HEK293 (cell line): ENCODE results near the gene PRXL2B.

Experiments
- CTCF ChIA-PET: fragments of 350-600 bp; formaldehyde crosslinking; extraction: SDS; loops from one replicate; lab custom pipeline; 2021; ENCODE audit warnings: antibody characterized with exemption; lab: Yijun Ruan, JAX
- POLR2A ChIA-PET: fragments of 300-600 bp; formaldehyde crosslinking; extraction: SDS; loops from one replicate; lab custom pipeline; 2020; ENCODE audit warnings: antibody characterized with exemption, inconsistent platforms; lab: Yijun Ruan, JAX
- H3K27ac ChIP-seq: fragments of 200-500 bp; sonication (Bioruptor generic); 2 replicates; pipeline ENCODE4 v1.5.1; 2014; ENCODE audit warnings: low read depth, low read length, control low read depth, inconsistent platforms; ENCODE audit errors: extremely low read depth
- H3K36me3 ChIP-seq, 2 experiments: fragments of 200-500 bp in 1 of 2; sonication (Bioruptor generic) in 1 of 2; 1 replicate in 1 of 2; 2 replicates in 1 of 2; pipeline ENCODE4 v1.5.1; 2014 to 2017; ENCODE audit warnings: inconsistent platforms in 2 of 2, low read length in 2 of 2; ENCODE audit not compliant: control insufficient read depth in 2 of 2, insufficient read depth in 1 of 2
- H3K4me1 ChIP-seq: fragments of 200-500 bp; sonication (Bioruptor generic); 2 replicates; pipeline ENCODE4 v1.5.1; 2014; ENCODE audit warnings: mild to moderate bottlenecking, low read length, inconsistent platforms; ENCODE audit not compliant: control insufficient read depth, insufficient read depth
- H3K4me3 ChIP-seq: 2 replicates; pipeline ENCODE4 v1.5.1; 2011; ENCODE audit warnings: low read depth, mild to moderate bottlenecking, control low read depth, low read length, moderate library complexity
- H3K9me3 ChIP-seq: fragments of 200-500 bp; sonication (Bioruptor generic); 2 replicates; pipeline ENCODE4 v1.5.1; 2014; ENCODE audit warnings: low read depth, low read length, inconsistent platforms; ENCODE audit not compliant: control insufficient read depth, insufficient read depth
- BCL11A ChIP-seq: fragments of 450-650 bp; formaldehyde crosslinking; IDR thresholded peaks from 2 replicates; pipeline ENCODE4 v1.5.1; 2016; ENCODE audit warnings: low read depth, missing biosample characterization, missing genetic modification characterization
- GLIS2 ChIP-seq: fragments of 450-650 bp; formaldehyde crosslinking; IDR thresholded peaks from 2 replicates; pipeline ENCODE4 v1.5.1; 2016; ENCODE audit warnings: missing biosample characterization, missing genetic modification characterization
- MEIS1 ChIP-seq: sonication (generic); formaldehyde crosslinking; IDR thresholded peaks from 2 replicates; pipeline ENCODE4 v1.8.1; 2022; ENCODE audit warnings: missing genetic modification reagents, mild to moderate bottlenecking, borderline replicate concordance
- OSR2 ChIP-seq: fragments of 450-650 bp; formaldehyde crosslinking; IDR thresholded peaks from 2 replicates; pipeline ENCODE4 v1.5.1; 2016; ENCODE audit warnings: missing biosample characterization, missing genetic modification characterization
- ZFP3 ChIP-seq: fragments of 450-650 bp; formaldehyde crosslinking; IDR thresholded peaks from 2 replicates; pipeline ENCODE4 v1.5.1; 2016; ENCODE audit warnings: low read depth, missing biosample characterization, missing genetic modification characterization
- ZFP69B ChIP-seq: fragments of 450-650 bp; formaldehyde crosslinking; IDR thresholded peaks from 2 replicates; pipeline ENCODE4 v1.5.1; 2016; ENCODE audit warnings: missing biosample characterization, missing genetic modification characterization
- ZNF221 ChIP-seq: fragments of 450-650 bp; formaldehyde crosslinking; IDR thresholded peaks from 2 replicates; pipeline ENCODE4 v1.5.1; 2017; ENCODE audit warnings: missing biosample characterization, missing genetic modification characterization, borderline replicate concordance
- ZNF23 ChIP-seq: fragments of 450-650 bp; formaldehyde crosslinking; IDR thresholded peaks from 2 replicates; pipeline ENCODE4 v1.5.1; 2016; ENCODE audit warnings: missing biosample characterization, missing genetic modification characterization, borderline replicate concordance
- ZNF239 ChIP-seq: fragments of 450-650 bp; formaldehyde crosslinking; IDR thresholded peaks from 2 replicates; pipeline ENCODE4 v1.5.1; 2016; ENCODE audit warnings: missing biosample characterization, missing genetic modification characterization
- ZNF571 ChIP-seq: fragments of 450-650 bp; formaldehyde crosslinking; IDR thresholded peaks from 2 replicates; pipeline ENCODE4 v1.5.0; 2017; ENCODE audit warnings: missing biosample characterization, missing genetic modification characterization
- ZNF76 ChIP-seq: fragments of 450-650 bp; formaldehyde crosslinking; IDR thresholded peaks from 2 replicates; pipeline ENCODE4; 2016; ENCODE audit warnings: low read depth, missing biosample characterization, missing genetic modification characterization, borderline replicate concordance
- ZSCAN16 ChIP-seq: fragments of 450-650 bp; formaldehyde crosslinking; IDR thresholded peaks from 2 replicates; pipeline ENCODE4 v1.5.1; 2016; ENCODE audit warnings: missing biosample characterization, missing genetic modification characterization
- TF ChIP-seq, protein P1 (sequence below): fragments of 450-650 bp; formaldehyde crosslinking; IDR thresholded peaks from 2 replicates; pipeline ENCODE4 v1.5.1; 2016; ENCODE audit warnings: missing biosample characterization, missing genetic modification characterization
- TF ChIP-seq, protein P2 (sequence below): fragments of 450-650 bp; formaldehyde crosslinking; IDR thresholded peaks from 2 replicates; pipeline ENCODE4 v1.5.1; 2017; ENCODE audit warnings: missing biosample characterization, missing genetic modification characterization
- TF ChIP-seq, protein P3 (sequence below): fragments of 450-650 bp; IDR thresholded peaks from 2 replicates; pipeline ENCODE4 v1.5.1; 2018; ENCODE audit warnings: missing biosample characterization, mild to moderate bottlenecking, missing genetic modification characterization

Gene PRXL2B

DNA sequence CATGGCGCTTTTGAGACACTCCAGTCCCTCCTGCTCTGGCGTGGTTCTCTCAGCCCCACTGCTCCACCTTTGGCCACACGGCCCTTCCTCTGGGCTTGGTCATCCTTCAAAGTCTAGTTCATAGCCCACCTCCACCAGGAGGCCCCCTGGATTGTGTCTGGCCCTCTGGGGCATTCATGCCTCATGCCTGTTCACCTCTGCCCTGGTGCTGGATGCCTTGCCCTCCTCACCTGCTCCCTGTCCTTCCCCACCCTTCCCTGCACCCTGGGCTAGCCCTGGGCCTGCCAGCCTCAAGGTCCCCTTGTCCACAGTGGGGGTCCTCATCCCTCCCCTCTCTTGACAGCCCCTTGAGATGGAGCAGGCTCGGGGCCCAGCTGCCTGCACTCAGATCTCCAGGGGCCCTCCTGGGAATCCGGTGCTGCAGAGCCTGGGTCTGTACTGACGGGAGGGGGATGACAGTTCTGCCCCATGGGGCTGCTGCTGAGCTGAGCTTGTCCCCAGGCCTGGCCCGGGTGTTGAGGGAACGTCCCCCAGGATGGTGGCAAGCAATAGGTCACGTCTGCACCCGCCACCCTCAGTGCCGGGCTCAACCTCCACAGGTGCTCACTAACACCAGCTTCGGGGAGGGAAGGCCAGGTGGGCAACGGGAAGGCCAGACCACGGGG, 18.4 kb downstream of the PRXL2B start:
- H3K4me1 ChIP-seq: no peaks in the 10 kb centered on the region
- TF ChIP-seq ZNF221: no peak
- TF ChIP-seq ZFP69B (tag by site-specific recombination): no peak
- TF ChIP-seq, protein P1, sequence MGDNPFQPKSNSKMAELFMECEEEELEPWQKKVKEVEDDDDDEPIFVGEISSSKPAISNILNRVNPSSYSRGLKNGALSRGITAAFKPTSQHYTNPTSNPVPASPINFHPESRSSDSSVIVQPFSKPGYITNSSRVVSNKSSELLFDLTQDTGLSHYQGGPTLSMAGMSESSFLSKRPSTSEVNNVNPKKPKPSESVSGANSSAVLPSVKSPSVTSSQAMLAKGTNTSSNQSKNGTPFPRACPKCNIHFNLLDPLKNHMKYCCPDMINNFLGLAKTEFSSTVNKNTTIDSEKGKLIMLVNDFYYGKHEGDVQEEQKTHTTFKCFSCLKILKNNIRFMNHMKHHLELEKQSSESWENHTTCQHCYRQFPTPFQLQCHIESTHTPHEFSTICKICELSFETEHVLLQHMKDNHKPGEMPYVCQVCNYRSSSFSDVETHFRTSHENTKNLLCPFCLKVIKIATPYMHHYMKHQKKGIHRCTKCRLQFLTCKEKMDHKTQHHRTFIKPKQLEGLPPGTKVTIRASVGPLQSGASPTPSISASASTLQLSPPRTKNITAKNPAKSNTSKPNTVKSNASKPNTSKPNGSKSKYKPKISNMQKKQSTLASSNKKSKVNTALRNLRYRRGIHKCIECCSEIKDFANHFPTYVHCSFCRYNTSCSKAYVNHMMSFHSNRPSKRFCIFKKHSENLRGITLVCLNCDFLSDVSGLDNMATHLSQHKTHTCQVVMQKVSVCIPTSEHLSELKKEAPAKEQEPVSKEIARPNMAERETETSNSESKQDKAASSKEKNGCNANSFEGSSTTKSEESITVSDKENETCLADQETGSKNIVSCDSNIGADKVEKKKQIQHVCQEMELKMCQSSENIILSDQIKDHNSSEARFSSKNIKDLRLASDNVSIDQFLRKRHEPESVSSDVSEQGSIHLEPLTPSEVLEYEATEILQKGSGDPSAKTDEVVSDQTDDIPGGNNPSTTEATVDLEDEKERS: no peak
- no peak for TF ChIP-seq MEIS1 (CRISPR knock-in tag)
- no peak for TF ChIP-seq OSR2 (tag by site-specific recombination)
- no peak for TF ChIP-seq BCL11A (tag by site-specific recombination)
- TF ChIP-seq, all 188 proteins: peak for 0
- Histone ChIP-seq H3K36me3 (no peaks in the 10 kb centered on the region), H3K27ac (no peak overlapping the region), H3K9me3 (no peaks in the 10 kb centered on the region), H3K4me3 (no peak overlapping the region)
- POLR2A ChIA-PET: interaction anchor here (0.7 kb wide), 1 partner anchor 19 kb away, joined by 3 read pairs; the partner anchor contains the start of gene PRXL2B
- CTCF ChIA-PET: no interaction called here

DNA sequence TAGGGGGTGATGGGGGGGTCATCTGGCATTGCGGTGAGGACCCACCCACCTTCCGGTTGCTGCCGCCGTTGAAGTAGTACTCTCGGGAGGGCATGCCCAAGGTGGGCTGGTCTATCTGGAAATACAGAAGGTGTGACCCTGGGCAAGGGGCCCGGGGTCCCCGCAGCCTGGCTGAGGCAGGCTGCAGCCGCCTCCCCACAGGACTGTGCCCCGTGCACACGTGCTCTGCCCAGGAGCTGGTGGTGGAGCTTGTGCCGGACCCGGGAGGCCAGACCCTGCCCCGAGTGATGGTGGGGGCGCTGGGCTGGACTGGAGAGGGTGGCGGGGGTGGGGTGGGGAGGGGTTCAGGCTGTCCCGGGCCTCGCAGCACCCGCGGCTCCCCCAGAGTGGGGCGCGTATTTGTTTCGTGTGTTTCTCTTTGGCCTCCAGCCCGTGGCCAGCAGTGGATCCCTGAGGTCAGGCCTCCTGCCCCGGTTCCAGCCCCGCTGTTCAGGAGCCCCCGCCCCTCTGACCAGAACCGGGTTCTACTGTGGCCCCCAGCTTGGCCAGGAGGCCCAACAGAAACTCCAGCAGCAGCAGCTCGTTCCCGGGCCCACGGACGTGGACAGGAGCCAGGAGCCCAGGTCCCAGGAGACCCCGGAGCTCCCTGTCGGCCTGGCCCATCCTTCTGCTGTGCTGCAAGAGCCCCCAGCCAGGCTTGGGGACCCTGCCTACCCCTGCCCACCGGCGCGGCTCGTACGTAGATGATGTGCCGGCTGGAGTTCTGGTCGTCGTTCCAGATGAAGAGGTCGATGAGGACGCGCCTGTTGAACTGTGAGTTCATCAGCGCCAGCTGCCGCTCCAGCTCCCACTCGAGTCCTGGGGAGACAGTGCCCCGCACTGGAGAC, 19.2 kb downstream of the PRXL2B start:
- TF ChIP-seq, protein P2, sequence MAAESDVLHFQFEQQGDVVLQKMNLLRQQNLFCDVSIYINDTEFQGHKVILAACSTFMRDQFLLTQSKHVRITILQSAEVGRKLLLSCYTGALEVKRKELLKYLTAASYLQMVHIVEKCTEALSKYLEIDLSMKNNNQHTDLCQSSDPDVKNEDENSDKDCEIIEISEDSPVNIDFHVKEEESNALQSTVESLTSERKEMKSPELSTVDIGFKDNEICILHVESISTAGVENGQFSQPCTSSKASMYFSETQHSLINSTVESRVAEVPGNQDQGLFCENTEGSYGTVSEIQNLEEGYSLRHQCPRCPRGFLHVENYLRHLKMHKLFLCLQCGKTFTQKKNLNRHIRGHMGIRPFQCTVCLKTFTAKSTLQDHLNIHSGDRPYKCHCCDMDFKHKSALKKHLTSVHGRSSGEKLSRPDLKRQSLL: no peak
- TF ChIP-seq, protein P3, sequence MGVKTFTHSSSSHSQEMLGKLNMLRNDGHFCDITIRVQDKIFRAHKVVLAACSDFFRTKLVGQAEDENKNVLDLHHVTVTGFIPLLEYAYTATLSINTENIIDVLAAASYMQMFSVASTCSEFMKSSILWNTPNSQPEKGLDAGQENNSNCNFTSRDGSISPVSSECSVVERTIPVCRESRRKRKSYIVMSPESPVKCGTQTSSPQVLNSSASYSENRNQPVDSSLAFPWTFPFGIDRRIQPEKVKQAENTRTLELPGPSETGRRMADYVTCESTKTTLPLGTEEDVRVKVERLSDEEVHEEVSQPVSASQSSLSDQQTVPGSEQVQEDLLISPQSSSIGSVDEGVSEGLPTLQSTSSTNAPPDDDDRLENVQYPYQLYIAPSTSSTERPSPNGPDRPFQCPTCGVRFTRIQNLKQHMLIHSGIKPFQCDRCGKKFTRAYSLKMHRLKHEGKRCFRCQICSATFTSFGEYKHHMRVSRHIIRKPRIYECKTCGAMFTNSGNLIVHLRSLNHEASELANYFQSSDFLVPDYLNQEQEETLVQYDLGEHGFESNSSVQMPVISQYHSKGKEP (tag by site-specific recombination): no peak
- no peak for TF ChIP-seq ZSCAN16 (tag by site-specific recombination)
- TF ChIP-seq ZNF76 (tag by site-specific recombination): no peak
- no peak for TF ChIP-seq ZNF239 (tag by site-specific recombination)
- no peak for TF ChIP-seq ZFP3 (tag by site-specific recombination)
- no peak for TF ChIP-seq ZNF23 (tag by site-specific recombination)
- no peak for TF ChIP-seq ZNF571 (tag by site-specific recombination)
- no peak for TF ChIP-seq GLIS2 (tag by site-specific recombination)
- TF ChIP-seq, all 188 proteins: peak for 0
- no peak overlapping the region for H3K4me3 ChIP-seq
- H3K27ac ChIP-seq: no peak overlapping the region
- no peaks in the 10 kb centered on the region for H3K4me1 ChIP-seq
- POLR2A ChIA-PET: interaction anchor here (0.7 kb wide), 1 partner anchor 20 kb away, joined by 3 read pairs; the partner anchor contains the start of gene PRXL2B
- H3K36me3 ChIP-seq: no peaks in the 10 kb centered on the region
- no peaks in the 10 kb centered on the region for H3K9me3 ChIP-seq
- CTCF ChIA-PET: no interaction called here
